HepG2 (cell line): ENCODE results near the gene LRRN2. TPM values are rescaled to one million over a fixed set of nuclear protein-coding genes. Genes with fewer than 3 reads are reported as not detected.

Source experiments
- ATAC-seq: fragments of 200-7000 bp; cut with Tn5 transposase; 3 replicates; pipeline ENCODE4 v1.9.1; 2020; ENCODE audit warnings: mild to moderate bottlenecking, moderate library complexity
- BruUV-seq: library from RNA; stranded (reverse); fragments of 400-500 nt; replicated peaks from 2 replicates; lab custom pipeline; 2021; lab: Mats Ljungman, UMichigan
- CTCF ChIA-PET: fragments of 300-600 bp; formaldehyde crosslinking; extraction: SDS; loops from one replicate; lab custom pipeline; 2021; ENCODE audit warnings: low total read pairs, inconsistent platforms, low intra/inter-chr PET ratio; lab: Yijun Ruan, JAX
- POLR2A ChIA-PET: fragments of 350-600 bp; sonication (Branson Sonifier 250); formaldehyde crosslinking; loops from one replicate; lab custom pipeline; 2020; ENCODE audit warnings: antibody characterized with exemption, inconsistent platforms; lab: Yijun Ruan, JAX
- DNase-seq: peaks from one replicate; pipeline ENCODE4 v3.0.0-alpha.2; 2015; ENCODE audit warnings: low spot score
- FAIRE-seq: peaks from 3 replicates; lab custom pipeline; 2011; peaks lifted over from hg19 to GRCh38; lab: Jason Lieb, UNC
- H2AFZ ChIP-seq: one replicate; pipeline ENCODE4 v1.6.1; 2011; ENCODE audit warnings: low read length, inconsistent platforms
- H3K27ac ChIP-seq: fragments of 300-600 bp; 3 replicates; pipeline ENCODE4 v1.8.0; 2011; ENCODE audit warnings: mixed run types, mild to moderate bottlenecking, mixed read lengths, low read length, inconsistent platforms; ENCODE audit not compliant: insufficient read depth; ENCODE audit errors: extremely low read length
- H3K27me3 ChIP-seq, 2 experiments: fragments of 200-600 bp in 1 of 2; 2 replicates in 1 of 2; 3 replicates in 1 of 2; pipeline versions ENCODE4 v1.6.0 to v1.8.0; 2011; ENCODE audit warnings: low read length in 2 of 2, mild to moderate bottlenecking in 2 of 2, moderate library complexity in 2 of 2, inconsistent platforms in 1 of 2; ENCODE audit not compliant: insufficient read depth in 2 of 2, control insufficient read depth in 1 of 2
- H3K36me3 ChIP-seq, 2 experiments: fragments of 200-600 bp in 1 of 2; replicated peaks in 1 of 2; 2 replicates in 1 of 2; 3 replicates in 1 of 2; pipeline versions ENCODE4 v1.5.1 to v1.8.0; 2011; ENCODE audit warnings: low read length in 2 of 2, inconsistent platforms in 1 of 2; ENCODE audit not compliant: insufficient read depth in 2 of 2, control insufficient read depth in 1 of 2
- H3K4me1 ChIP-seq: 2 replicates; pipeline ENCODE4 v1.5.1; 2012; ENCODE audit warnings: low read length, inconsistent platforms; ENCODE audit not compliant: insufficient read depth
- H3K4me2 ChIP-seq: 2 replicates; pipeline ENCODE4 v1.6.0; 2011; ENCODE audit warnings: low read depth, low read length, inconsistent platforms
- H3K4me3 ChIP-seq, 3 experiments: fragments of 200-600 bp in 1 of 3; sonication (generic), shearing (Covaris generic) in 1 of 3; replicated peaks in 1 of 3; 2 replicates each; pipeline ENCODE4 v1.5.1; 2011 to 2016; ENCODE audit warnings: low read length in 3 of 3, inconsistent platforms in 2 of 3, low read depth in 2 of 3, mild to moderate bottlenecking in 2 of 3, control low read depth in 1 of 3, mixed read lengths in 1 of 3; ENCODE audit not compliant: insufficient read depth in 1 of 3
- H3K79me2 ChIP-seq: one replicate; pipeline ENCODE4 v1.6.1; 2011; ENCODE audit warnings: low read length, inconsistent platforms; ENCODE audit not compliant: insufficient read depth
- H3K9ac ChIP-seq: 2 replicates; pipeline ENCODE4 v1.6.0; 2011; ENCODE audit warnings: mild to moderate bottlenecking, low read depth, low read length, inconsistent platforms; ENCODE audit not compliant: insufficient read depth
- H3K9me3 ChIP-seq: 2 replicates; pipeline ENCODE4 v1.5.1; 2012; ENCODE audit warnings: mild to moderate bottlenecking, low read length
- H4K20me1 ChIP-seq: 2 replicates; pipeline ENCODE4 v1.6.0; 2011; ENCODE audit warnings: inconsistent platforms, mild to moderate bottlenecking, low read length, moderate library complexity; ENCODE audit not compliant: insufficient read depth
- ATF3 ChIP-seq: sonication (generic); formaldehyde crosslinking; IDR thresholded peaks from 2 replicates; pipeline ENCODE4 v1.4.0; 2020; ENCODE audit warnings: missing genetic modification reagents
- ATF6 ChIP-seq: sonication (generic); formaldehyde crosslinking; conservative IDR thresholded peaks from 2 replicates; pipeline ENCODE4 v1.4.0; 2020; ENCODE audit warnings: missing genetic modification reagents
- CAMTA2 ChIP-seq: sonication (generic); formaldehyde crosslinking; IDR thresholded peaks from 2 replicates; pipeline ENCODE4 v1.4.0; 2020; ENCODE audit warnings: mild to moderate bottlenecking, missing genetic modification reagents, borderline replicate concordance
- KLF11 ChIP-seq: IDR thresholded peaks from 2 replicates; pipeline ENCODE4 v1.6.1; 2016; ENCODE audit warnings: missing compliant biosample characterization
- SIX4 ChIP-seq: sonication (generic); formaldehyde crosslinking; IDR thresholded peaks from 2 replicates; pipeline ENCODE4 v1.4.0; 2020; ENCODE audit warnings: missing genetic modification reagents
- SRSF1 ChIP-seq: fragments of 200-400 bp; formaldehyde crosslinking; optimal IDR thresholded peaks from 2 replicates; pipeline ENCODE3; 2017; ENCODE audit warnings: mild to moderate bottlenecking, low read depth, low read length, moderate library complexity
- TMF1 ChIP-seq: sonication (generic); formaldehyde crosslinking; IDR thresholded peaks from 2 replicates; pipeline ENCODE4 v1.8.1; 2022; ENCODE audit warnings: low read depth, missing genetic modification reagents
- ZNF335 ChIP-seq: sonication (generic); formaldehyde crosslinking; IDR thresholded peaks from 2 replicates; pipeline ENCODE4 v1.4.0; 2020; ENCODE audit warnings: missing genetic modification reagents
- ZNF770 ChIP-seq: sonication (generic); formaldehyde crosslinking; IDR thresholded peaks from 2 replicates; pipeline ENCODE4 v1.5.0; 2020; ENCODE audit warnings: mild to moderate bottlenecking, missing genetic modification reagents
- ZNF790 ChIP-seq: sonication (generic); formaldehyde crosslinking; IDR thresholded peaks from 2 replicates; pipeline ENCODE4 v1.8.0; 2022; ENCODE audit warnings: missing genetic modification reagents, mild to moderate bottlenecking, borderline replicate concordance
- ZNF792 ChIP-seq: IDR thresholded peaks from 2 replicates; pipeline ENCODE4 v1.6.1; 2016
- WGBS: methylation state at CpG from one replicate; pipeline ENCODE4 v1.1.6; 2017; ENCODE audit warnings: low lambda C conversion rate; 5-methylcytosine and 5-hydroxymethylcytosine counted together
- in situ Hi-C: cut with HindIII; loops from 2 replicates; pipeline ENCODE4 v1.10.0; 2017; ENCODE audit warnings: low pct_unique_long_range_greater_than_20kb; ENCODE audit not compliant: extremely low pct_ligation_motif_present
- intact Hi-C: fragments of 100-400 bp; cut with micrococcal nuclease; formaldehyde crosslinking; loops from one replicate; pipeline ENCODE4 v1.10.0; 2022; ENCODE audit not compliant: unreplicated experiment
- polyA plus RNA-seq, 8 experiments: library from polyadenylated mRNA; depleted of rRNA in 3 of 8; stranded (reverse) in 7 of 8; unstranded in 1 of 8; fragments of >200 nt; fragmentation: Illumina TruSeq in 4 of 8; extraction: Trizol in 4 of 8; gene quantifications; 2 replicates each; pipeline versions ENCODE4 v1.2.1 to v1.2.3, GENCODE V29; 2011 to 2016; ENCODE audit warnings: low read depth in 4 of 8, missing spikeins in 1 of 8, mixed read lengths in 1 of 8; ENCODE audit not compliant: insufficient read depth in 1 of 8
- total RNA-seq, 5 experiments: library from RNA; depleted of rRNA; stranded (reverse); fragments of >200 nt; fragmentation: Illumina TruSeq; extraction: Trizol; gene quantifications; 2 replicates each; pipeline ENCODE4 v1.2.3, GENCODE V29; 2016; ENCODE audit warnings: low read depth in 1 of 5

The LRRN2 gene
- total and polyA plus RNA-seq, 2 of the 13 experiments (the other 11 are each of a cell fraction or from before 2014, with no cell fraction given), result not detected

- H3K79me2 ChIP-seq, result no peaks in the 10 kb centered on the region
- no peak overlapping the region for H3K4me2 ChIP-seq
- BruUV-seq, result no TSS peak
- H3K9ac ChIP-seq, result no peak overlapping the region
- in situ Hi-C loops, result no loop called here
- DNase-seq (no peak), ATAC-seq (no peak), FAIRE-seq (no peak)
- H4K20me1 ChIP-seq, result no peaks in the 10 kb centered on the region
- no peaks in the 10 kb centered on the region for H3K4me1 ChIP-seq
- intact Hi-C loops, result no loop called here
- H3K36me3 ChIP-seq, result no peaks in the 10 kb centered on the region
- H2AFZ ChIP-seq, result no peak overlapping the region
- WGBS, result 17% methylated on average over 4 of the region's 4 CpGs
- H3K27ac ChIP-seq, result no peak overlapping the region
- ChIA-PET POLR2A (no interaction called here), CTCF (no interaction called here)
- H3K27me3 ChIP-seq, result peaks cover 0 to 12% of the 10 kb centered on the region in 2 experiments; a peak in 4 of 5 replicates
- no peaks in the 10 kb centered on the region for H3K9me3 ChIP-seq
- TF ChIP-seq ATF6 (CRISPR knock-in tag) (no peak), ATF3 (CRISPR knock-in tag) (no peak), ZNF335 (CRISPR knock-in tag) (no peak), ZNF790 (no peak), TMF1 (CRISPR knock-in tag) (no peak), ZNF770 (CRISPR knock-in tag) (no peak), SRSF1 (no peak), KLF11 (no peak), SIX4 (CRISPR knock-in tag) (no peak), CAMTA2 (CRISPR knock-in tag) (no peak), ZNF792 (CRISPR knock-in tag) (no peak)
- no peak overlapping the region for H3K4me3 ChIP-seq
Measured at GRCh38 chr1:204733289-204733688, 47.8 kb upstream of the LRRN2 start.
